Transverse colon (tissue), 4 donors: ENCODE data around the gene TMEM92. TPM values are rescaled to one million over a fixed set of nuclear protein-coding genes. Genes with fewer than 3 reads are reported as not detected.
A peak's percentile ranks its signal among the peaks of the same experiment; 100 is the strongest.
"Not testable (repeated sequence)": the region's sequence is repeated elsewhere in the genome, so short reads cannot be mapped to it uniquely, and the experiment has no call there.

Experiments
- DNase-seq: peaks from one replicate; pipeline ENCODE4 v3.0.0-alpha.2; 2019
- H3K27ac ChIP-seq, 4 donors: fragments of 200-600 bp; sonication (generic); 2 replicates each; pipeline ENCODE4 v1.5.1; 2016 to 2018; ENCODE audit warnings: inconsistent platforms in 4 of 4
- H3K27me3 ChIP-seq: fragments of 200-600 bp; sonication (generic); 2 replicates; pipeline ENCODE4 v1.5.1; 2017; ENCODE audit warnings: inconsistent platforms
- H3K36me3 ChIP-seq, 4 donors: fragments of 200-600 bp; sonication (generic); 2 replicates each; pipeline ENCODE4 v1.5.1; 2017 to 2019; ENCODE audit warnings: inconsistent platforms in 4 of 4
- H3K4me1 ChIP-seq, 4 donors: fragments of 200-600 bp; sonication (generic); 2 replicates each; pipeline ENCODE4 v1.5.1; 2017 to 2020; ENCODE audit warnings: inconsistent platforms in 4 of 4
- H3K4me3 ChIP-seq, 4 donors: fragments of 200-600 bp; sonication (generic); 1 replicate in 1 of 4; 2 replicates in 3 of 4; pipeline versions ENCODE4 v1.5.1 to v1.6.1; 2017 to 2019; ENCODE audit warnings: inconsistent platforms in 4 of 4
- H3K9me3 ChIP-seq, 2 donors: fragments of 200-600 bp; sonication (generic); 2 replicates each; pipeline ENCODE4 v1.5.1; 2017 to 2019; ENCODE audit warnings: inconsistent platforms in 2 of 2
- EP300 ChIP-seq: sonication (generic); formaldehyde crosslinking; IDR thresholded peaks from one replicate; pipeline ENCODE4 v1.6.1; 2017; ENCODE audit warnings: antibody characterized with exemption, low read depth
- POLR2A ChIP-seq: fragments of 450-650 bp; IDR thresholded peaks from one replicate; pipeline ENCODE4 v1.6.1; 2016; ENCODE audit warnings: antibody characterized with exemption, mild to moderate bottlenecking, moderate library complexity
- POLR2AphosphoS5 ChIP-seq, 3 donors: sonication (generic); formaldehyde crosslinking; IDR thresholded peaks; one replicate each; pipeline ENCODE4 v1.6.1; 2016; ENCODE audit warnings: antibody characterized with exemption in 3 of 3
- WGBS, 2 donors: methylation state at CpG; one replicate each; pipeline ENCODE4 v1.1.5; 2018; ENCODE audit warnings: low coverage in 1 of 2; 5-methylcytosine and 5-hydroxymethylcytosine counted together
- in situ Hi-C, 4 donors: fragments of 200-750 bp; cut with MboI; loops; one replicate each; pipeline versions ENCODE4 v1.15.0 to v1.15.1; 2017; ENCODE audit warnings: low sequenced_read_pairs in 3 of 4, low pct_ligation_motif_present in 1 of 4, low pct_unique_long_range_greater_than_20kb in 1 of 4
- intact Hi-C: fragments of 100-400 bp; cut with DNase I; formaldehyde crosslinking; loops from one replicate; pipeline ENCODE4 v1.15.1; 2023; ENCODE audit warnings: low total_unique reads
- total RNA-seq, 4 donors: library from RNA; depleted of rRNA; stranded (reverse); fragments of >200 nt; gene quantifications; one replicate each; pipeline ENCODE4 v1.1.0, GENCODE V29; 2016
- TF ChIP-seq, protein P1 (sequence below), 5 experiments: fragments of 200-600 bp in 3 of 5; fragments of 450-650 bp in 2 of 5; sonication (generic) in 3 of 5; IDR thresholded peaks; 1 replicate in 2 of 5; 2 replicates in 3 of 5; pipeline ENCODE4 v1.5.1; 2016 to 2017; ENCODE audit warnings: antibody characterized with exemption in 5 of 5, inconsistent platforms in 3 of 5, mild to moderate bottlenecking in 2 of 5, moderate library complexity in 1 of 5

Gene TMEM92
- total RNA-seq, 4 donors from 2014 or later: 1.9 to 3.7 TPM; not detected in 2

DNA sequence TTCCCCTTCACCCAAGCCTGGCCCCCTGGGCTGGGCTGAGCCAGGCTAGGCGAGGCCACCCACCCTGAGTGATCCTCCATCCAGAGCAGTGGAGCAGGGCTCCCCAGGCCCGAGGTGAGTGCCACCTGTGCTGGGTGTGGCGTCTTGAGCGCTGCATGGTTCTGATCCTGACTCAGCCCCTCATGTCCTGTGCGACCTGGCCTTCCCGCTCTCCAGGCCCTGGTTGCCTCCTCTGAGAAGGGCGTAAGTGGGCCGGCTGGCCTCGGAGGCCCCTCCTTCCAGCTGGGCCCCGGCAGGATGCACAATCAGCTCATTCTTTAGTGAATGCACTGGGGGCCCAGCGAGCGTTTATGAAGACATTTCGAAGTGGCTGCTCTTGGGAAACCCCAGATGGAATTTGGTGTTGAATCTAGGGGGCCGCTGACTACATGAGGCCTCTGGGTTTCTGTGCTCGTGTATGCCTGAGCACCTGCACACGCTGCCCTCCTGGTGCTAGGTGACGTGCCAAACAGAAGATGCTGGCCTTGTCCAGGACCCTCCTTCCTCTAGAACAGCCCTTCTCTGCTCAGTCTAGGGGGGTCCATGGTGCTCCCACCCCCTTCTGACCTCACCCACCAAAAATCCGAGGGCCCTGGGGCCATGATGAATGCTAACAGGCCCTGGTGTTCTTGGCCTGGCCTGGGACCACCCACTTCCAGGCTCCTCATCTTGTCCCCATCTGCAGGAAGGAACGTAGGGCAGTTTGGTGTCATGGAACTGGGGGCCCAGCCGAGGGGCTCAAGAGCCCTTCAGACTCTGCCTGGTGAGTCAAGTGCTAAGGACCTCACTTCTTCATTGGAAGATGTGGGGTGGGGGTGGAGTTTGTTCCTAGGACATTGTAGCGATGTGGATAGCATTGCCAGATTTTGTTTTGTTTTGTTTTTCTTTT, 3.6 kb upstream of the TMEM92 start:
- DNase-seq: peak; percentile 19
- Histone ChIP-seq H3K4me1 (peaks cover 20 to 46% (median 31%) of the 10 kb centered on the region in 4 donors), H3K27ac (peak overlapping the region; percentile 45 to 81 (median 68)), H3K4me3 (no peak overlapping the region), H3K27me3 (peaks cover 11% of the 10 kb centered on the region), H3K9me3 (no peaks in the 10 kb centered on the region), H3K36me3 (no peaks in the 10 kb centered on the region)
- intact Hi-C loops (no loop called here), in situ Hi-C loops (loop anchor here in 1 of 4 donors (10.0 kb wide), 1 partner anchor 66 kb away; the partner anchor contains the start of gene COL1A1)
- 74% methylated on average over 19 of the region's 21 CpGs; no CpG with 5 or more reads in 1 of the 2 donors for whole genome bisulfite sequencing, 2 donors
- TF ChIP-seq POLR2AphosphoS5 (IDR thresholded peaks at IDR 0.05) (no peak), EP300 (no peak), POLR2A (no peak)
- TF ChIP-seq, protein P1, sequence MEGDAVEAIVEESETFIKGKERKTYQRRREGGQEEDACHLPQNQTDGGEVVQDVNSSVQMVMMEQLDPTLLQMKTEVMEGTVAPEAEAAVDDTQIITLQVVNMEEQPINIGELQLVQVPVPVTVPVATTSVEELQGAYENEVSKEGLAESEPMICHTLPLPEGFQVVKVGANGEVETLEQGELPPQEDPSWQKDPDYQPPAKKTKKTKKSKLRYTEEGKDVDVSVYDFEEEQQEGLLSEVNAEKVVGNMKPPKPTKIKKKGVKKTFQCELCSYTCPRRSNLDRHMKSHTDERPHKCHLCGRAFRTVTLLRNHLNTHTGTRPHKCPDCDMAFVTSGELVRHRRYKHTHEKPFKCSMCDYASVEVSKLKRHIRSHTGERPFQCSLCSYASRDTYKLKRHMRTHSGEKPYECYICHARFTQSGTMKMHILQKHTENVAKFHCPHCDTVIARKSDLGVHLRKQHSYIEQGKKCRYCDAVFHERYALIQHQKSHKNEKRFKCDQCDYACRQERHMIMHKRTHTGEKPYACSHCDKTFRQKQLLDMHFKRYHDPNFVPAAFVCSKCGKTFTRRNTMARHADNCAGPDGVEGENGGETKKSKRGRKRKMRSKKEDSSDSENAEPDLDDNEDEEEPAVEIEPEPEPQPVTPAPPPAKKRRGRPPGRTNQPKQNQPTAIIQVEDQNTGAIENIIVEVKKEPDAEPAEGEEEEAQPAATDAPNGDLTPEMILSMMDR (IDR thresholded peaks at IDR 0.05): no peak

GRCh38 chr17:50271363-50271750, 2.9 kb upstream of the TMEM92 start:
- Histone ChIP-seq H3K27me3 (peaks cover 11% of the 10 kb centered on the region), H3K4me1 (peaks cover 16 to 45% (median 31%) of the 10 kb centered on the region in 4 donors), H3K27ac (peak overlapping the region; percentile 68 to 87 (median 75))
- DNase-seq, H3K9me3 ChIP-seq, H3K4me3 ChIP-seq, intact Hi-C loops, H3K36me3 ChIP-seq: not testable (repeated sequence)
- in situ Hi-C loops: loop anchor here in 1 of 4 donors (10.0 kb wide), 1 partner anchor 67 kb away; the partner anchor contains the start of gene COL1A1
- 82 to 92% methylated on average over 4 of the region's 4 CpGs for WGBS, 2 donors

DNA sequence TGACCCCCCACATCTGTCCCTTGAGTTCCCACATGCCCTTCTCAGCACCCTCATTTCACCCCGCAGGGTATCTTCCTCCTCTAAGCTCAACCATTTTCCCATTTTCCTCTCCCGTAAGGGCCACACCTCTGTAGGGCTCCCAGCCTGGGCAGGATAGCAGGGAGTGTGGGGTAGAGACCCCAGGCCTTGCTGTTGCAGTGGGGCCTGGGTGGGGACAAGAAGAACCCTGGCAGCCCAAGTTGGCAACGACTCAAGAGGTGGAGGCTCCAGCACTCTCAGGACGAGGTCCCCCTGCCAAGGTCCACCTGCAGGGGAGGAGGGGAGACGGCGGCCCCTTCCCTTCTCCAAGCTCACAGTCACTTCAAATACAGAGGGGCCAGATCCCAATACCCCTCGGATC, 2.0 kb upstream of the TMEM92 start:
- Histone ChIP-seq H3K27ac (peak overlapping the region; percentile 78 to 87 (median 80)), H3K9me3 (no peaks in the 10 kb centered on the region), H3K4me3 (peak overlapping the region in 1 of 4 donors; percentile 77), H3K36me3 (no peaks in the 10 kb centered on the region), H3K4me1 (peaks cover 9 to 45% (median 29%) of the 10 kb centered on the region in 4 donors), H3K27me3 (peaks cover 11% of the 10 kb centered on the region)
- in situ Hi-C loops: loop anchor here in 1 of 4 donors (10.0 kb wide), 1 partner anchor 67 kb away; the partner anchor contains the start of gene COL1A1
- peak; percentile 11 for DNase-seq
- 47% methylated on average over 7 of the region's 7 CpGs; no CpG with 5 or more reads in 1 of the 2 donors for WGBS, 2 donors
- intact Hi-C loops: no loop called here
- TF ChIP-seq EP300 (no peak), POLR2A (no peak), POLR2AphosphoS5 (IDR thresholded peaks at IDR 0.05) (no peak)
- TF ChIP-seq, protein P1 (IDR thresholded peaks at IDR 0.05): no peak

DNA sequence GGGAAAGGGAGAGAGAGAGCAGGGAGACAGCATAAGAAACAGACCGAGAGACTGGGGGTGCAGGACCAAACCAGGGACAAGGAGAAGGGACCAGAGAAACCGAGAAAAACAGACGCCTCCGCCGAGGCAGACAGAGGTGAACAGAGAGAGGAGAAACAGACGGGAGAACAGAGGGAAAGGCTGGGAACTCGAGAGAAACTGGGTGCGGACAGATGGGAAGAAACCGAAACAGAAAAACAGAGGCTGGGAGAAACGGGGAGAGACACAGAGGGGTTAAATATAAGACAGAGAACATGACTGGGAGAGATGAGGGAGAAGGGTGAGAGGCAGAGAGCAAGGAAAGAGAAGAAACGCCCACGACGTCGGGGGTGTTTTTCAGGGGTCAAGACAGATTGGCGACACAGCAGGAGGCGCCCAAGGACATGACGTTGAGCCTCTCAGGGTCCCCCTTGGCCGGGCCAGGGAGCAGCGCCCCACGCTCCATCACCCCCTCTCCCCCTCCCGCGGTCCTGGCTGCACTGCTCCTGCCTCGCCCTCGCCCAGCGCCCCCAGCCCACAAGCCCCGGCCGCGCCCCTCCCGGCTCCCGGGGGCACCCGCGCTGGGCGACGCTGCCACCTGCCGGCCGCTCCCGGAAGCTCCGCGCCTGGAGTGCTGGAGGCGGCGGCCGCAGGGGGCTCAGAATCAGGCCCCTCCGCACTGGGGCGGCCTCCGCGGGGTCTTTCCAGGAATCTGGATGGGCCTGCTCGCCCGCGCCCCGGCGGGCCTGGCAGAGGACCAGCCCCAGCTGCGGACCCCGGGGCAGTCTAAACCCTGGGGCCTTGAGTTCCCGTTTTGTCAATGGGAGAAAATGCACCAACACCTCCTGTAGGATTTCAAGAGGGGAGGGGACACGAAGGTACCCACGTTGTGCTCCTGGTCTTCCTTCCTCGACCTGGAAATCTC, 1.3 kb upstream of the TMEM92 start:
- Histone ChIP-seq H3K27me3 (peaks cover 11% of the 10 kb centered on the region), H3K4me3 (peak overlapping the region; percentile 36 to 77 (median 59)), H3K36me3 (no peaks in the 10 kb centered on the region), H3K9me3 (no peaks in the 10 kb centered on the region), H3K4me1 (peaks cover 6 to 45% (median 34%) of the 10 kb centered on the region in 4 donors), H3K27ac (peak overlapping the region; percentile 78 to 87 (median 80))
- DNase-seq: peak; percentile 62
- TF ChIP-seq, protein P1 (IDR thresholded peaks at IDR 0.05): peak; percentile 69 to 96 (median 94)
- no peak for TF ChIP-seq POLR2A
- in situ Hi-C loops (loop anchor here in 1 of 4 donors (10.0 kb wide), 1 partner anchor 68 kb away; the partner anchor contains the start of gene COL1A1), intact Hi-C loops (loop anchor here (1.0 kb wide), 1 partner anchor 72 kb away; the partner anchor contains the start of gene COL1A1)
- WGBS, 2 donors: 5 to 11% methylated on average over 5 to 46 of the region's 57 CpGs
